IMR-90 (cell line): ENCODE data around the gene CA12. TPM values are rescaled to one million over a fixed set of nuclear protein-coding genes. Genes with fewer than 3 reads are reported as not detected.

Experiments used
- ATAC-seq: fragments of 200-7000 bp; cut with Tn5 transposase; 2 replicates; pipeline ENCODE4 v1.9.1; 2020; ENCODE audit warnings: low read depth, mild to moderate bottlenecking, moderate library complexity
- BruUV-seq: library from RNA; stranded (reverse); fragments of 400-500 nt; replicated peaks from 2 replicates; lab custom pipeline; 2021; lab: Mats Ljungman, UMichigan
- CTCF ChIA-PET: fragments of 300-600 bp; formaldehyde crosslinking; extraction: SDS; loops from one replicate; lab custom pipeline; 2021; ENCODE audit warnings: antibody characterized with exemption; lab: Yijun Ruan, JAX
- POLR2A ChIA-PET: fragments of 300-600 bp; sonication (Branson Sonifier 250); formaldehyde crosslinking; loops from one replicate; lab custom pipeline; 2022; ENCODE audit warnings: antibody characterized with exemption; ENCODE audit not compliant: unreplicated experiment; lab: Charles Lee
- DNase-seq: peaks from one replicate; pipeline ENCODE4 v3.0.0; 2013
- H2AFZ ChIP-seq: replicated peaks from 2 replicates; pipeline ENCODE3; 2013; ENCODE audit warnings: low read length, mild to moderate bottlenecking; ENCODE audit not compliant: poor library complexity
- H2AK5ac ChIP-seq: 2 replicates; pipeline ENCODE4 v1.6.1; 2013; ENCODE audit warnings: low read depth, low read length, inconsistent platforms
- H2AK9ac ChIP-seq: replicated peaks from 2 replicates; pipeline ENCODE3; 2013; ENCODE audit warnings: mild to moderate bottlenecking, low read depth, low read length, moderate library complexity; ENCODE audit not compliant: poor library complexity
- H2BK120ac ChIP-seq: 2 replicates; pipeline ENCODE4 v1.6.1; 2013; ENCODE audit warnings: low read depth, low read length, inconsistent platforms
- H2BK15ac ChIP-seq: 3 replicates; pipeline ENCODE4 v1.6.1; 2013; ENCODE audit warnings: low read depth, low read length, inconsistent platforms
- H2BK20ac ChIP-seq: 2 replicates; pipeline ENCODE4 v1.6.1; 2013; ENCODE audit warnings: low read depth, mild to moderate bottlenecking, inconsistent platforms, low read length, moderate library complexity
- H2BK5ac ChIP-seq: 2 replicates; pipeline ENCODE4 v1.6.1; 2013; ENCODE audit warnings: mild to moderate bottlenecking, low read depth, low read length, inconsistent platforms; ENCODE audit not compliant: poor library complexity, severe bottlenecking
- H3K14ac ChIP-seq: replicated peaks from 2 replicates; pipeline ENCODE4 v1.6.1; 2013; ENCODE audit warnings: low read depth, low read length, inconsistent platforms
- H3K18ac ChIP-seq: 2 replicates; pipeline ENCODE4 v1.6.1; 2013; ENCODE audit warnings: low read depth, low read length, control low read depth
- H3K23ac ChIP-seq: 2 replicates; pipeline ENCODE4 v1.6.1; 2013; ENCODE audit warnings: low read depth, low read length, inconsistent platforms
- H3K27ac ChIP-seq: 2 replicates; pipeline ENCODE4 v1.5.1; 2013; ENCODE audit warnings: mild to moderate bottlenecking, control low read depth, low read length; ENCODE audit not compliant: insufficient read depth
- H3K27me3 ChIP-seq: 2 replicates; pipeline ENCODE4 v1.6.1; 2013; ENCODE audit warnings: low read length; ENCODE audit not compliant: control insufficient read depth, insufficient read depth
- H3K36me3 ChIP-seq: 2 replicates; pipeline ENCODE4 v1.6.1; 2013; ENCODE audit warnings: low read length, mixed read lengths; ENCODE audit not compliant: control insufficient read depth, insufficient read depth
- H3K4ac ChIP-seq: 2 replicates; pipeline ENCODE4 v1.6.1; 2013; ENCODE audit warnings: low read depth, low read length, inconsistent platforms
- H3K4me1 ChIP-seq: 2 replicates; pipeline ENCODE4 v1.6.1; 2013; ENCODE audit warnings: low read length, mixed read lengths; ENCODE audit not compliant: control insufficient read depth, insufficient read depth
- H3K4me2 ChIP-seq: 2 replicates; pipeline ENCODE4 v1.6.1; 2013; ENCODE audit warnings: low read depth, mild to moderate bottlenecking, control low read depth, low read length, moderate library complexity
- H3K4me3 ChIP-seq: 2 replicates; pipeline ENCODE4 v1.5.1; 2013; ENCODE audit warnings: low read depth, mild to moderate bottlenecking, control low read depth, low read length, moderate library complexity; ENCODE audit not compliant: insufficient read depth
- H3K56ac ChIP-seq: 2 replicates; pipeline ENCODE4 v1.6.1; 2013; ENCODE audit warnings: low read length, inconsistent platforms; ENCODE audit not compliant: insufficient read depth; ENCODE audit errors: extremely low read depth
- H3K79me1 ChIP-seq, 2 experiments: 2 replicates each; pipeline ENCODE4 v1.6.1; 2013; ENCODE audit warnings: low read length in 2 of 2, inconsistent platforms in 1 of 2, low read depth in 1 of 2
- H3K9ac ChIP-seq: 2 replicates; pipeline ENCODE4 v1.6.1; 2013; ENCODE audit warnings: low read depth, low read length, control low read depth
- H3K9me1 ChIP-seq: 2 replicates; pipeline ENCODE4 v1.6.1; 2013; ENCODE audit warnings: low read length, inconsistent platforms; ENCODE audit not compliant: insufficient read depth
- H3K9me3 ChIP-seq: 2 replicates; pipeline ENCODE4 v1.6.1; 2013; ENCODE audit warnings: low read length; ENCODE audit not compliant: control insufficient read depth, insufficient read depth
- H4K20me1 ChIP-seq: 2 replicates; pipeline ENCODE4 v1.6.1; 2013; ENCODE audit warnings: low read length, inconsistent platforms; ENCODE audit not compliant: insufficient read depth
- H4K5ac ChIP-seq: 2 replicates; pipeline ENCODE4 v1.6.1; 2013; ENCODE audit warnings: mild to moderate bottlenecking, low read depth, low read length, control low read depth
- H4K8ac ChIP-seq, 2 experiments: 2 replicates each; pipeline ENCODE4 v1.6.1; 2013; ENCODE audit warnings: low read depth in 2 of 2, low read length in 2 of 2, control low read depth in 1 of 2, inconsistent platforms in 1 of 2
- H4K91ac ChIP-seq: 2 replicates; pipeline ENCODE4 v1.6.1; 2013; ENCODE audit warnings: low read depth, low read length, inconsistent platforms; ENCODE audit not compliant: insufficient read depth
- BHLHE40 ChIP-seq: fragments of 150-350 bp; IDR thresholded peaks from 2 replicates; pipeline ENCODE4 v1.6.1; 2016; ENCODE audit warnings: mild to moderate bottlenecking, low read depth, low read length
- CEBPB ChIP-seq: IDR thresholded peaks from 2 replicates; pipeline ENCODE4 v1.6.1; 2012; ENCODE audit warnings: low read depth, low read length, improper control_type of control experiment
- CHD1 ChIP-seq: IDR thresholded peaks from 2 replicates; pipeline ENCODE4 v1.6.1; 2012; ENCODE audit warnings: low read depth, low read length, improper control_type of control experiment
- CTCF ChIP-seq: conservative IDR thresholded peaks from 2 replicates; pipeline ENCODE4 v1.5.1; 2012; ENCODE audit warnings: mild to moderate bottlenecking, low read depth, low read length, improper control_type of control experiment
- FOS ChIP-seq: fragments of 150-350 bp; IDR thresholded peaks from 2 replicates; pipeline ENCODE4 v1.6.1; 2016; ENCODE audit warnings: low read depth, low read length
- MAFK ChIP-seq: IDR thresholded peaks from 2 replicates; pipeline ENCODE4 v1.6.1; 2012; ENCODE audit warnings: low read depth, low read length, improper control_type of control experiment
- MAZ ChIP-seq: IDR thresholded peaks from 2 replicates; pipeline ENCODE4 v1.6.1; 2012; ENCODE audit warnings: low read depth, mild to moderate bottlenecking, low read length, improper control_type of control experiment, moderate library complexity, borderline replicate concordance
- MXI1 ChIP-seq: IDR thresholded peaks from 2 replicates; pipeline ENCODE4 v1.6.1; 2012; ENCODE audit warnings: low read depth, mild to moderate bottlenecking, low read length, moderate library complexity, borderline replicate concordance
- NFE2L2 ChIP-seq: fragments of 150-350 bp; IDR thresholded peaks from 2 replicates; pipeline ENCODE4 v1.6.1; 2016; ENCODE audit warnings: low read depth, mild to moderate bottlenecking, low read length
- POLR2A ChIP-seq: IDR thresholded peaks from 2 replicates; pipeline ENCODE4 v1.6.1; 2012; ENCODE audit warnings: mild to moderate bottlenecking, low read depth, low read length
- RAD21 ChIP-seq: IDR thresholded peaks from 2 replicates; pipeline ENCODE4 v1.6.1; 2012; ENCODE audit warnings: low read length, improper control_type of control experiment
- RCOR1 ChIP-seq: IDR thresholded peaks from 2 replicates; pipeline ENCODE4 v1.6.1; 2012; ENCODE audit warnings: mild to moderate bottlenecking, low read length, improper control_type of control experiment; ENCODE audit not compliant: insufficient replicate concordance
- RFX5 ChIP-seq: IDR thresholded peaks from 2 replicates; pipeline ENCODE4 v1.8.0; 2012; ENCODE audit warnings: low read depth, mild to moderate bottlenecking, low read length, moderate library complexity
- SMC3 ChIP-seq: fragments of 150-350 bp; IDR thresholded peaks from 2 replicates; pipeline ENCODE4 v1.6.1; 2016; ENCODE audit warnings: low read depth, mild to moderate bottlenecking, antibody characterized with exemption, low read length, moderate library complexity
- WGBS, 2 experiments: methylation state at CpG; one replicate each; pipeline versions ENCODE4 v1.1.5 to v1.1.7; 2013; ENCODE audit warnings: missing lambda C conversion rate in 2 of 2; ENCODE audit not compliant: insufficient read length in 1 of 2; ENCODE audit errors: extremely low coverage in 2 of 2; 5-methylcytosine and 5-hydroxymethylcytosine counted together
- dilution Hi-C: fragments of 300-500 bp; cut with HindIII; formaldehyde crosslinking; loops from one replicate; pipeline ENCODE4 v1.14.3; 2018; ENCODE audit warnings: low sequenced_read_pairs; ENCODE audit not compliant: unreplicated experiment
- in situ Hi-C: fragments of 300-500 bp; cut with MboI; formaldehyde crosslinking; loops from 3 replicates; pipeline ENCODE4 v1.14.3; 2019; ENCODE audit warnings: low sequenced_read_pairs, inconsistent platforms, mixed read lengths
- intact Hi-C: fragments of 100-400 bp; cut with micrococcal nuclease; formaldehyde crosslinking; loops from 2 replicates; pipeline ENCODE4 v1.10.0; 2022
- polyA plus RNA-seq, 3 experiments: library from polyadenylated mRNA; depleted of rRNA; stranded (reverse); fragments of >200 nt; gene quantifications; 2 replicates each; pipeline ENCODE4 v1.2.3, GENCODE V29; 2012; ENCODE audit warnings: low replicate concordance in 1 of 3
- total RNA-seq: library from RNA; depleted of rRNA; stranded (reverse); fragments of >200 nt; gene quantifications from 2 replicates; pipeline ENCODE4 v1.2.3, GENCODE V29; 2012
- TF ChIP-seq, protein P1 (sequence below): fragments of 150-350 bp; IDR thresholded peaks from 2 replicates; pipeline ENCODE4 v1.6.1; 2017; ENCODE audit warnings: mild to moderate bottlenecking, antibody characterized with exemption, low read length, low read depth
- TF ChIP-seq, protein P2 (sequence below): fragments of 150-350 bp; IDR thresholded peaks from 2 replicates; pipeline ENCODE4 v1.6.1; 2016; ENCODE audit warnings: low read depth, mild to moderate bottlenecking, low read length, moderate library complexity, borderline replicate concordance

The CA12 gene
- total and polyA plus RNA-seq, 2 of the 4 experiments (the other 2 are of a cell fraction): 33.7 to 52.6 TPM

DNA sequence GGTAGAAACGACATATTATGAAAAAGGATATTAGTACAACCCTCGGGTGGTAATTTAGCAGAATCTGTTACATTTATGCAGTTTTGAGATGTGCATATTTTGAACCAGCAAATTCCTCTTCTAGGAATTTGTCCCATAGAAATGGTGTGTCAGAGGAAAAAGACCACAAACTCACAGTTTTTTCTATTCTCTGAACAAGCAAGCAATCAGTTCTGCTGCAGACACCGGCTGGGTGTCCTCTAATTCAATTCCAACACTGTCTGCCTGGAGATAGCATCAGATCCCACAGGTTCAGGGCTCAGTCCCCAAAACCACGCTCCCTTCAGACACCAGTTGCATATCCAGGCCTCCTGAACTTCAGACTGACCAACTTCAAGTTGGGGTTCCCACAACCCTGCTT is 67.8 kb downstream of the CA12 start:
- WGBS, 2 experiments: 80% methylated on average over 1 of the region's 4 CpGs; no CpG with 5 or more reads in 1 of the 2 experiments
- Histone ChIP-seq H2BK15ac (no peak overlapping the region), H3K27ac (no peak overlapping the region), H3K79me1 (no peaks in the 10 kb centered on the region), H3K36me3 (no peaks in the 10 kb centered on the region; the same call in 1 of the 2 replicates), H2BK5ac (no peak overlapping the region), H3K23ac (no peak overlapping the region), H4K91ac (no peak overlapping the region), H4K5ac (no peak overlapping the region), H2AK5ac (no peak overlapping the region), H4K20me1 (no peaks in the 10 kb centered on the region), H2AFZ (no peak overlapping the region), H4K8ac (no peak overlapping the region), H3K9me1 (no peaks in the 10 kb centered on the region), H3K4me2 (no peak overlapping the region), H3K56ac (no peak overlapping the region), H2AK9ac (no peak overlapping the region), H3K4me1 (no peaks in the 10 kb centered on the region), H2BK120ac (no peak overlapping the region), H3K4me3 (no peak overlapping the region), H3K14ac (no peak overlapping the region), H2BK20ac (no peak overlapping the region), H3K4ac (no peak overlapping the region), H3K27me3 (no peaks in the 10 kb centered on the region), H3K18ac (no peak overlapping the region), H3K9ac (no peak overlapping the region), H3K9me3 (no peaks in the 10 kb centered on the region)
- no peak for ATAC-seq
- in situ Hi-C loops: no loop called here
- intact Hi-C loops: no loop called here
- DNase-seq: no peak
- POLR2A ChIA-PET: no interaction called here
- no peak for TF ChIP-seq CHD1
- TF ChIP-seq CEBPB: no peak
- TF ChIP-seq BHLHE40: no peak
- TF ChIP-seq, protein P1, sequence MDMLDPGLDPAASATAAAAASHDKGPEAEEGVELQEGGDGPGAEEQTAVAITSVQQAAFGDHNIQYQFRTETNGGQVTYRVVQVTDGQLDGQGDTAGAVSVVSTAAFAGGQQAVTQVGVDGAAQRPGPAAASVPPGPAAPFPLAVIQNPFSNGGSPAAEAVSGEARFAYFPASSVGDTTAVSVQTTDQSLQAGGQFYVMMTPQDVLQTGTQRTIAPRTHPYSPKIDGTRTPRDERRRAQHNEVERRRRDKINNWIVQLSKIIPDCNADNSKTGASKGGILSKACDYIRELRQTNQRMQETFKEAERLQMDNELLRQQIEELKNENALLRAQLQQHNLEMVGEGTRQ: no peak
- TF ChIP-seq NFE2L2: no peak
- TF ChIP-seq FOS: no peak
- TF ChIP-seq, protein P2, sequence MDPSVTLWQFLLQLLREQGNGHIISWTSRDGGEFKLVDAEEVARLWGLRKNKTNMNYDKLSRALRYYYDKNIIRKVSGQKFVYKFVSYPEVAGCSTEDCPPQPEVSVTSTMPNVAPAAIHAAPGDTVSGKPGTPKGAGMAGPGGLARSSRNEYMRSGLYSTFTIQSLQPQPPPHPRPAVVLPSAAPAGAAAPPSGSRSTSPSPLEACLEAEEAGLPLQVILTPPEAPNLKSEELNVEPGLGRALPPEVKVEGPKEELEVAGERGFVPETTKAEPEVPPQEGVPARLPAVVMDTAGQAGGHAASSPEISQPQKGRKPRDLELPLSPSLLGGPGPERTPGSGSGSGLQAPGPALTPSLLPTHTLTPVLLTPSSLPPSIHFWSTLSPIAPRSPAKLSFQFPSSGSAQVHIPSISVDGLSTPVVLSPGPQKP: no peak
- no peak for TF ChIP-seq RCOR1
- no peak for TF ChIP-seq RAD21
- TF ChIP-seq MAZ: no peak
- no peak for TF ChIP-seq SMC3
- TF ChIP-seq POLR2A: no peak
- TF ChIP-seq MAFK: no peak
- no peak for TF ChIP-seq RFX5
- no peak for TF ChIP-seq MXI1
- TF ChIP-seq CTCF: no peak
- CTCF ChIA-PET: no interaction called here
- dilution Hi-C loops: no loop called here
- BruUV-seq: no TSS peak
